ENCODE data around the gene TBC1D1.

DNA sequence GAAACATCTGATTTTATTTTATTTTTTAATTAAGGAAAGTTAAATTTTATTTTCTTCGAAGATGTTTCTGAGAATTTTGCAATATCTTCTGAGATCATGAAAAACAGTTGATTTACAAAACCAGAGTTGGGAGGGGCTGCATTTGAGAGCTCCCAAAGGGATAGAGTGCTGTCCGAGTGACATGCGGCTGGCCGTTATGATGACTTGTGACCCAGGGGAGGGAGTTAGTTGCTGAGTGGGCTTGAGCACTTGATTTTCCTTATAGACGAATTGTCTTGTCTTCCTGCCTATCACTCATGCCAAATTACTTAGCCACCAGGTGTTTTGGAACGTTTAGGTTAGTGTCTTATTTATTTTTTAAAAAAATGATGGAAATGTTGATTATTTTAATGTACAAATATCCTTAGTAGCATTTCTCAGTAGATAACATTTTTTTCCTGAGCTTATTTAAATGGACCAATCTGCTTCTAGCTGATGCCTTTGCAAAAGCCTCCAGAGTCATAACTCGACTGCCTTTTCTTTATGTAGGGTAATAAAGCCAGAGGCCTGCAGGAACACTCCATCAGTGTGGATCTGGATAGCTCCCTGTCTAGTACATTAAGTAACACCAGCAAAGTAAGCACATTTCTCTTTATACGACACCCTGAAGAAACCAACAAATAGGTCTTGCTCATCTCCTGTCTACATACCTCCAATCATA, 154.6 kb downstream of the TBC1D1 start:
- TF ChIP-seq, protein P1, sequence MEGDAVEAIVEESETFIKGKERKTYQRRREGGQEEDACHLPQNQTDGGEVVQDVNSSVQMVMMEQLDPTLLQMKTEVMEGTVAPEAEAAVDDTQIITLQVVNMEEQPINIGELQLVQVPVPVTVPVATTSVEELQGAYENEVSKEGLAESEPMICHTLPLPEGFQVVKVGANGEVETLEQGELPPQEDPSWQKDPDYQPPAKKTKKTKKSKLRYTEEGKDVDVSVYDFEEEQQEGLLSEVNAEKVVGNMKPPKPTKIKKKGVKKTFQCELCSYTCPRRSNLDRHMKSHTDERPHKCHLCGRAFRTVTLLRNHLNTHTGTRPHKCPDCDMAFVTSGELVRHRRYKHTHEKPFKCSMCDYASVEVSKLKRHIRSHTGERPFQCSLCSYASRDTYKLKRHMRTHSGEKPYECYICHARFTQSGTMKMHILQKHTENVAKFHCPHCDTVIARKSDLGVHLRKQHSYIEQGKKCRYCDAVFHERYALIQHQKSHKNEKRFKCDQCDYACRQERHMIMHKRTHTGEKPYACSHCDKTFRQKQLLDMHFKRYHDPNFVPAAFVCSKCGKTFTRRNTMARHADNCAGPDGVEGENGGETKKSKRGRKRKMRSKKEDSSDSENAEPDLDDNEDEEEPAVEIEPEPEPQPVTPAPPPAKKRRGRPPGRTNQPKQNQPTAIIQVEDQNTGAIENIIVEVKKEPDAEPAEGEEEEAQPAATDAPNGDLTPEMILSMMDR (IDR thresholded peaks at IDR 0.05 in 8 of 11, conservative IDR thresholded peaks at IDR 0.05 in 3 of 11) = no peak
- TF ChIP-seq POLR2AphosphoS5 (IDR thresholded peaks at IDR 0.05) (no peak), POLR2A (IDR thresholded peaks at IDR 0.05) (no peak)

Data from spleen (tissue), 7 donors.